HG03457 (cell line): Measurements from ENCODE around the gene B4GALNT1.
"Not testable (repeated sequence)": the region's sequence is repeated elsewhere in the genome, so short reads cannot be mapped to it uniquely, and the experiment has no call there.

Experiments
- ATAC-seq: cut with Tn5 transposase; IDR thresholded peaks from one replicate; pipeline ENCODE4 v1.9.1; 2021; ENCODE audit warnings: moderate number of reproducible peaks; ENCODE audit not compliant: unreplicated experiment

B4GALNT1 gene

GRCh38 chr12:57638096-57638495 lies 5.1 kb upstream of the B4GALNT1 start:
- no peak for ATAC-seq

- ATAC-seq: no peak
Observed at GRCh38 chr12:57637364-57637763, 4.4 kb upstream of the B4GALNT1 start.

GRCh38 chr12:57636731-57637130 lies 3.7 kb upstream of the B4GALNT1 start:
- not testable (repeated sequence) for ATAC-seq

GRCh38 chr12:57632073-57632957 lies 686 bp downstream of the B4GALNT1 start:
- no peak for ATAC-seq

- no peak for ATAC-seq
Observed at GRCh38 chr12:57631566-57632072, 1.4 kb downstream of the B4GALNT1 start.

- ATAC-seq: no peak
Observed at GRCh38 chr12:57630891-57631433, 2.0 kb downstream of the B4GALNT1 start.

- no peak for ATAC-seq
Observed at GRCh38 chr12:57629897-57630471, 3.0 kb downstream of the B4GALNT1 start.

- no peak for ATAC-seq
Observed at GRCh38 chr12:57628280-57629191, 4.5 kb downstream of the B4GALNT1 start.

GRCh38 chr12:57627501-57628279 lies 5.3 kb downstream of the B4GALNT1 start:
- ATAC-seq: no peak

- ATAC-seq: no peak
Observed at GRCh38 chr12:57626921-57627445, 6.0 kb downstream of the B4GALNT1 start.

- ATAC-seq: no peak
Observed at GRCh38 chr12:57626111-57626920, 6.7 kb downstream of the B4GALNT1 start.

- ATAC-seq: no peak
Observed at GRCh38 chr12:57625261-57626032, 7.6 kb downstream of the B4GALNT1 start.

- ATAC-seq: no peak
Observed at GRCh38 chr12:57624441-57625220, 8.4 kb downstream of the B4GALNT1 start.

- ATAC-seq: no peak
Observed at GRCh38 chr12:57623811-57624390, 9.1 kb downstream of the B4GALNT1 start.

GRCh38 chr12:57623385-57623784 lies 9.6 kb downstream of the B4GALNT1 start:
- ATAC-seq: no peak

GRCh38 chr12:57622293-57623245 lies 10.4 kb downstream of the B4GALNT1 start:
- no peak for ATAC-seq
